ENCODE results near the gene CLDN25. TPM values are rescaled to one million over a fixed set of nuclear protein-coding genes. Genes with fewer than 3 reads are reported as not detected.
A peak's percentile ranks its signal among the peaks of the same experiment; 100 is the strongest.

The CLDN25 gene
- total and polyA plus RNA-seq, 2 of the 13 experiments (the other 11 are each of a cell fraction or from before 2014, with no cell fraction given): not detected

- TF ChIP-seq PATZ1 (CRISPR knock-in tag; IDR thresholded peaks at IDR 0.05) (no peak), FOXM1 (CRISPR knock-in tag; IDR thresholded peaks at IDR 0.05) (no peak), ZHX1 (CRISPR knock-in tag; IDR thresholded peaks at IDR 0.05; ENCODE audit: low read depth) (no peak), SCMH1 (CRISPR knock-in tag; IDR thresholded peaks at IDR 0.05; ENCODE audit: borderline replicate concordance) (no peak), SRF (IDR thresholded peaks at IDR 0.05; ENCODE audit: low read depth, low read length) (0 out of 2 replicates have a peak, but pooled peaks have one; percentile 40), KAT7 (CRISPR knock-in tag; IDR thresholded peaks at IDR 0.05; ENCODE audit: borderline replicate concordance) (peak; percentile 84), ZNF615 (CRISPR knock-in tag; IDR thresholded peaks at IDR 0.05; ENCODE audit: borderline replicate concordance) (no peak), JARID2 (CRISPR knock-in tag; IDR thresholded peaks at IDR 0.05; ENCODE audit: insufficient replicate concordance) (no peak), LCORL (IDR thresholded peaks at IDR 0.05) (no peak), LCORL (CRISPR knock-in tag; IDR thresholded peaks at IDR 0.05) (no peak), ZNF138 (CRISPR knock-in tag; IDR thresholded peaks at IDR 0.05; ENCODE audit: low read depth) (no peak), TRIM24 (CRISPR knock-in tag; IDR thresholded peaks at IDR 0.05) (no peak), ZIK1 (CRISPR knock-in tag; IDR thresholded peaks at IDR 0.05; ENCODE audit: borderline replicate concordance, low read depth) (0 out of 2 replicates have a peak, but pooled peaks have one; percentile 28), SYNCRIP (IDR thresholded peaks at IDR 0.05; ENCODE audit: insufficient read depth, low read depth, low read length) (no peak), ZNF629 (CRISPR knock-in tag; conservative IDR thresholded peaks at IDR 0.05) (0 out of 2 replicates have a peak, but pooled peaks have one; percentile 8), ZNF335 (CRISPR knock-in tag; IDR thresholded peaks at IDR 0.05) (no peak), ZNF562 (CRISPR knock-in tag; IDR thresholded peaks at IDR 0.05; ENCODE audit: borderline replicate concordance) (no peak), NFE2L1 (CRISPR knock-in tag; IDR thresholded peaks at IDR 0.05; ENCODE audit: borderline replicate concordance) (no peak), ZNF83 (CRISPR knock-in tag; IDR thresholded peaks at IDR 0.05; ENCODE audit: borderline replicate concordance) (no peak), ZGPAT (CRISPR knock-in tag; IDR thresholded peaks at IDR 0.05) (peak; percentile 83), GMEB2 (CRISPR knock-in tag; IDR thresholded peaks at IDR 0.05; ENCODE audit: low read depth) (peak; percentile 67; the same call in 1 of the 2 replicates), MEF2D (CRISPR knock-in tag; IDR thresholded peaks at IDR 0.05) (no peak)
Observed at GRCh38 chr11:113773416-113774173, 6.0 kb upstream of the CLDN25 start, which contains the start of gene ZW10 (continued).
